Measurements from ENCODE around the gene SIL1.

DNA sequence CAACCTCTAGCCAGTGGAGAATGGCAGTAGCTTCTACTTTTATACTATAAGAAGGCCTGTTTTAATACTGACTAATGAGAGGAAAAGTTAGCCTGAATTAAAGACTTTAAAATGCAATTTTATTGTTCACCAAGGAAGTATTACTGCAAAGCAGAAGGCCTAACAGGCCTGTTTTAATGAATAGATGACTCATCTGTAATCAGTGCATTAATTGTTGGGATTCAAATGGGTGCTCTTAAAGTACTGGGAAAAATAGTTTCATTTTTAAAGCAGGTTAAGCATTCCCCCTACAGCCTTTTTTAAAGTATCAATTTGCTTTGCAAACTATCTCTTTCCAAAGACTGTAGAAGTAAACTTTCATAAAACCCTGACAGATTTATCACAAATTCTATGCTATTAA is 147.7 kb downstream of the SIL1 start:
- TF ChIP-seq, protein P1, sequence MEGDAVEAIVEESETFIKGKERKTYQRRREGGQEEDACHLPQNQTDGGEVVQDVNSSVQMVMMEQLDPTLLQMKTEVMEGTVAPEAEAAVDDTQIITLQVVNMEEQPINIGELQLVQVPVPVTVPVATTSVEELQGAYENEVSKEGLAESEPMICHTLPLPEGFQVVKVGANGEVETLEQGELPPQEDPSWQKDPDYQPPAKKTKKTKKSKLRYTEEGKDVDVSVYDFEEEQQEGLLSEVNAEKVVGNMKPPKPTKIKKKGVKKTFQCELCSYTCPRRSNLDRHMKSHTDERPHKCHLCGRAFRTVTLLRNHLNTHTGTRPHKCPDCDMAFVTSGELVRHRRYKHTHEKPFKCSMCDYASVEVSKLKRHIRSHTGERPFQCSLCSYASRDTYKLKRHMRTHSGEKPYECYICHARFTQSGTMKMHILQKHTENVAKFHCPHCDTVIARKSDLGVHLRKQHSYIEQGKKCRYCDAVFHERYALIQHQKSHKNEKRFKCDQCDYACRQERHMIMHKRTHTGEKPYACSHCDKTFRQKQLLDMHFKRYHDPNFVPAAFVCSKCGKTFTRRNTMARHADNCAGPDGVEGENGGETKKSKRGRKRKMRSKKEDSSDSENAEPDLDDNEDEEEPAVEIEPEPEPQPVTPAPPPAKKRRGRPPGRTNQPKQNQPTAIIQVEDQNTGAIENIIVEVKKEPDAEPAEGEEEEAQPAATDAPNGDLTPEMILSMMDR (IDR thresholded peaks at IDR 0.05; ENCODE audit: low read depth, low read length, poor library complexity, severe bottlenecking) = no peak
- TF ChIP-seq EZH2phosphoT487 (IDR thresholded peaks at IDR 0.05; ENCODE audit: borderline replicate concordance, low read length) = no peak
